ENCODE results near the gene ADM2. TPM values are rescaled to one million over a fixed set of nuclear protein-coding genes. Genes with fewer than 3 reads are reported as not detected.

The ADM2 gene
- total RNA-seq, 1 experiment from 2014 or later = not detected

- DNase-seq = no peak
- no peaks in the 10 kb centered on the region for H3K9me3 ChIP-seq (replicated peaks)
- peaks cover 57% of the 10 kb centered on the region for H3K36me3 ChIP-seq
- H3K27me3 ChIP-seq = no peaks in the 10 kb centered on the region
- peaks cover 3% of the 10 kb centered on the region; the same call in 1 of the 2 replicates for H3K4me1 ChIP-seq
- H3K27ac ChIP-seq = no peak overlapping the region
- H3K4me3 ChIP-seq = no peak overlapping the region
Observed at GRCh38 chr22:50440544-50441249, 40.6 kb upstream of the ADM2 start.

- no peaks in the 10 kb centered on the region for H3K9me3 ChIP-seq (replicated peaks)
- peaks cover 60% of the 10 kb centered on the region for H3K36me3 ChIP-seq
- no peak overlapping the region for H3K27ac ChIP-seq
Observed at GRCh38 chr22:50441428-50441993, 39.8 kb upstream of the ADM2 start.

GRCh38 chr22:50443197-50443596 lies 38.1 kb upstream of the ADM2 start:
- Histone ChIP-seq H3K36me3 (peaks cover 72% of the 10 kb centered on the region), H3K9me3 (replicated peaks) (no peaks in the 10 kb centered on the region), H3K4me1 (no peaks in the 10 kb centered on the region; the same call in 1 of the 2 replicates), H3K27ac (no peak overlapping the region), H3K4me3 (no peak overlapping the region), H3K27me3 (no peaks in the 10 kb centered on the region)
- DNase-seq = peak in 1 of 2 experiments; percentile 30

More at GRCh38 chr22:50441428-50441993, 39.8 kb upstream of the ADM2 start:
- Histone ChIP-seq H3K4me3 (no peak overlapping the region), H3K27me3 (no peaks in the 10 kb centered on the region), H3K4me1 (peaks cover 3% of the 10 kb centered on the region; the same call in 1 of the 2 replicates)
- DNase-seq = no peak

GRCh38 chr22:50443801-50444625 lies 37.3 kb upstream of the ADM2 start:
- H3K9me3 ChIP-seq (replicated peaks) = no peaks in the 10 kb centered on the region
- no peak overlapping the region for H3K27ac ChIP-seq
- H3K4me1 ChIP-seq = no peaks in the 10 kb centered on the region
- H3K4me3 ChIP-seq = no peak overlapping the region
- H3K27me3 ChIP-seq = no peaks in the 10 kb centered on the region
- peaks cover 71% of the 10 kb centered on the region for H3K36me3 ChIP-seq
- DNase-seq = no peak

GRCh38 chr22:50444663-50445062 lies 36.7 kb upstream of the ADM2 start:
- peaks cover 65% of the 10 kb centered on the region for H3K36me3 ChIP-seq
- H3K9me3 ChIP-seq (replicated peaks) = no peaks in the 10 kb centered on the region
- no peak overlapping the region for H3K4me3 ChIP-seq
- H3K4me1 ChIP-seq = no peaks in the 10 kb centered on the region
- H3K27ac ChIP-seq = no peak overlapping the region
- DNase-seq = no peak
- no peaks in the 10 kb centered on the region for H3K27me3 ChIP-seq

- Histone ChIP-seq H3K36me3 (peaks cover 63% of the 10 kb centered on the region), H3K4me3 (no peak overlapping the region), H3K27ac (no peak overlapping the region), H3K4me1 (no peaks in the 10 kb centered on the region), H3K27me3 (no peaks in the 10 kb centered on the region), H3K9me3 (replicated peaks) (no peaks in the 10 kb centered on the region)
- no peak for DNase-seq
Observed at GRCh38 chr22:50445071-50445879, 36.1 kb upstream of the ADM2 start.

- Histone ChIP-seq H3K36me3 (peaks cover 60% of the 10 kb centered on the region), H3K27me3 (no peaks in the 10 kb centered on the region), H3K4me1 (no peaks in the 10 kb centered on the region), H3K9me3 (replicated peaks) (no peaks in the 10 kb centered on the region), H3K4me3 (no peak overlapping the region), H3K27ac (no peak overlapping the region)
- DNase-seq = no peak
Observed at GRCh38 chr22:50445880-50446707, 35.2 kb upstream of the ADM2 start.

GRCh38 chr22:50446708-50447575 lies 34.4 kb upstream of the ADM2 start:
- no peak for DNase-seq
- Histone ChIP-seq H3K4me1 (no peaks in the 10 kb centered on the region), H3K36me3 (peaks cover 60% of the 10 kb centered on the region), H3K27me3 (no peaks in the 10 kb centered on the region), H3K4me3 (no peak overlapping the region), H3K27ac (no peak overlapping the region), H3K9me3 (replicated peaks) (no peaks in the 10 kb centered on the region)

- peaks cover 66% of the 10 kb centered on the region for H3K36me3 ChIP-seq
- DNase-seq = no peak
Observed at GRCh38 chr22:50447576-50448551, 33.5 kb upstream of the ADM2 start.

GRCh38 chr22:50452649-50453048 lies 28.7 kb upstream of the ADM2 start:
- peaks cover 73% of the 10 kb centered on the region for H3K36me3 ChIP-seq

More at GRCh38 chr22:50447576-50448551, 33.5 kb upstream of the ADM2 start:
- Histone ChIP-seq H3K27ac (no peak overlapping the region), H3K27me3 (no peaks in the 10 kb centered on the region), H3K9me3 (replicated peaks) (no peaks in the 10 kb centered on the region), H3K4me3 (no peak overlapping the region), H3K4me1 (no peaks in the 10 kb centered on the region)

GRCh38 chr22:50454556-50455075 lies 26.7 kb upstream of the ADM2 start:
- no peak for DNase-seq
- peaks cover 70% of the 10 kb centered on the region for H3K36me3 ChIP-seq
- H3K27me3 ChIP-seq = no peaks in the 10 kb centered on the region
- H3K4me1 ChIP-seq = peaks cover 7% of the 10 kb centered on the region; the same call in 1 of the 2 replicates
- H3K27ac ChIP-seq = no peak overlapping the region
- H3K9me3 ChIP-seq (replicated peaks) = no peaks in the 10 kb centered on the region
- H3K4me3 ChIP-seq = no peak overlapping the region

More at GRCh38 chr22:50452649-50453048, 28.7 kb upstream of the ADM2 start:
- Histone ChIP-seq H3K9me3 (replicated peaks) (no peaks in the 10 kb centered on the region), H3K27ac (no peak overlapping the region), H3K27me3 (no peaks in the 10 kb centered on the region), H3K4me3 (no peak overlapping the region), H3K4me1 (no peaks in the 10 kb centered on the region)
- no peak for DNase-seq

- no peak overlapping the region for H3K4me3 ChIP-seq
- no peak for DNase-seq
- H3K27ac ChIP-seq = no peak overlapping the region
- no peaks in the 10 kb centered on the region for H3K9me3 ChIP-seq (replicated peaks)
- peaks cover 74% of the 10 kb centered on the region for H3K36me3 ChIP-seq
- H3K4me1 ChIP-seq = peaks cover 7% of the 10 kb centered on the region; the same call in 1 of the 2 replicates
- H3K27me3 ChIP-seq = no peaks in the 10 kb centered on the region
Observed at GRCh38 chr22:50455201-50455600, 26.1 kb upstream of the ADM2 start.
